ENCODE data around the gene UXS1. TPM values are rescaled to one million over a fixed set of nuclear protein-coding genes. Genes with fewer than 3 reads are reported as not detected.

The UXS1 gene
- total RNA-seq, 4 donors from 2014 or later: 37.0 to 86.6 (median 62.5) TPM

- Histone ChIP-seq H3K27me3 (no peaks in the 10 kb centered on the region), H3K9me3 (no peaks in the 10 kb centered on the region), H3K4me1 (peaks cover 4 to 32% (median 20%) of the 10 kb centered on the region in 4 donors), H3K36me3 (no peaks in the 10 kb centered on the region), H3K4me3 (no peak overlapping the region), H3K27ac (peak overlapping the region; percentile 59 to 76 (median 65))
- intact Hi-C loops (cut with DNase I; ENCODE audit: low total_unique reads) (no loop called here), in situ Hi-C loops (cut with MboI; ENCODE audit: low pct_ligation_motif_present in 1 of 4, low pct_unique_long_range_greater_than_20kb in 1 of 4, low sequenced_read_pairs in 3 of 4) (no loop called here)
- TF ChIP-seq POLR2AphosphoS5 (IDR thresholded peaks at IDR 0.05) (no peak), POLR2A (IDR thresholded peaks at IDR 0.05) (no peak), EP300 (IDR thresholded peaks at IDR 0.05; ENCODE audit: low read depth) (no peak), CTCF (IDR thresholded peaks at IDR 0.05) (no peak)
- no peak for DNase-seq
- WGBS, 2 donors (ENCODE audit: low coverage in 1 of 2): 62 to 68% methylated on average over 5 of the region's 5 CpGs
Observed at GRCh38 chr2:106127282-106127771, 66.8 kb downstream of the UXS1 start.

- WGBS, 2 donors (ENCODE audit: low coverage in 1 of 2): 58 to 72% methylated on average over 5 of the region's 5 CpGs
- Histone ChIP-seq H3K27ac (peak overlapping the region; percentile 59 to 76 (median 65)), H3K4me1 (peaks cover 4 to 32% (median 20%) of the 10 kb centered on the region in 4 donors), H3K36me3 (no peaks in the 10 kb centered on the region), H3K27me3 (no peaks in the 10 kb centered on the region), H3K4me3 (no peak overlapping the region), H3K9me3 (no peaks in the 10 kb centered on the region)
- DNase-seq: no peak
- intact Hi-C loops (cut with DNase I; ENCODE audit: low total_unique reads) (no loop called here), in situ Hi-C loops (cut with MboI; ENCODE audit: low pct_ligation_motif_present in 1 of 4, low pct_unique_long_range_greater_than_20kb in 1 of 4, low sequenced_read_pairs in 3 of 4) (no loop called here)
- TF ChIP-seq POLR2AphosphoS5 (IDR thresholded peaks at IDR 0.05) (peak in 1 of 3 donors; percentile 6), POLR2A (IDR thresholded peaks at IDR 0.05) (no peak), EP300 (IDR thresholded peaks at IDR 0.05; ENCODE audit: low read depth) (no peak)
Observed at GRCh38 chr2:106126705-106127281, 67.3 kb downstream of the UXS1 start.

- H3K4me3 ChIP-seq: no peak overlapping the region
- H3K36me3 ChIP-seq: no peaks in the 10 kb centered on the region
- H3K4me1 ChIP-seq: peaks cover 4 to 32% (median 20%) of the 10 kb centered on the region in 4 donors
- H3K27me3 ChIP-seq: no peaks in the 10 kb centered on the region
- no peaks in the 10 kb centered on the region for H3K9me3 ChIP-seq
- 94% methylated on average over 5 of the region's 7 CpGs; no CpG with 5 or more reads in 1 of the 2 donors for WGBS, 2 donors (ENCODE audit: low coverage in 1 of 2)
- no peak for DNase-seq
- no peak for TF ChIP-seq POLR2AphosphoS5 (IDR thresholded peaks at IDR 0.05)
- no peak for TF ChIP-seq EP300 (IDR thresholded peaks at IDR 0.05; ENCODE audit: low read depth)
- TF ChIP-seq POLR2A (IDR thresholded peaks at IDR 0.05): no peak
- no peak for TF ChIP-seq CTCF (IDR thresholded peaks at IDR 0.05)
- in situ Hi-C loops (cut with MboI; ENCODE audit: low pct_ligation_motif_present in 1 of 4, low pct_unique_long_range_greater_than_20kb in 1 of 4, low sequenced_read_pairs in 3 of 4) (no loop called here), intact Hi-C loops (cut with DNase I; ENCODE audit: low total_unique reads) (no loop called here)
- H3K27ac ChIP-seq: peak overlapping the region; percentile 59 to 76 (median 65)
Observed at GRCh38 chr2:106126295-106126694, 67.8 kb downstream of the UXS1 start.

- Histone ChIP-seq H3K4me3 (no peak overlapping the region), H3K36me3 (no peaks in the 10 kb centered on the region), H3K4me1 (peaks cover 4 to 26% (median 13%) of the 10 kb centered on the region in 4 donors), H3K27ac (no peak overlapping the region), H3K9me3 (no peaks in the 10 kb centered on the region), H3K27me3 (no peaks in the 10 kb centered on the region)
- TF ChIP-seq CTCF (IDR thresholded peaks at IDR 0.05): no peak
- TF ChIP-seq EP300 (IDR thresholded peaks at IDR 0.05; ENCODE audit: low read depth): no peak
- no peak for TF ChIP-seq POLR2AphosphoS5 (IDR thresholded peaks at IDR 0.05)
- no peak for TF ChIP-seq POLR2A (IDR thresholded peaks at IDR 0.05)
- WGBS, 2 donors (ENCODE audit: low coverage in 1 of 2): 91 to 93% methylated on average over 3 to 7 of the region's 7 CpGs
- in situ Hi-C loops (cut with MboI; ENCODE audit: low pct_ligation_motif_present in 1 of 4, low pct_unique_long_range_greater_than_20kb in 1 of 4, low sequenced_read_pairs in 3 of 4) (loop anchor here in 2 of 4 donors (25.0 kb wide), 2 partner anchors 412 to 462 kb away; no protein-coding TSS in a partner anchor), intact Hi-C loops (cut with DNase I; ENCODE audit: low total_unique reads) (no loop called here)
- no peak for DNase-seq
Observed at GRCh38 chr2:106124905-106125549, 69.1 kb downstream of the UXS1 start.

All from transverse colon (tissue), 4 donors.